ENCODE data around the gene GNPDA2. TPM values are rescaled to one million over a fixed set of nuclear protein-coding genes. Genes with fewer than 3 reads are reported as not detected.
A peak's percentile ranks its signal among the peaks of the same experiment; 100 is the strongest.
"Not testable (repeated sequence)": the region's sequence is repeated elsewhere in the genome, so short reads cannot be mapped to it uniquely, and the experiment has no call there.

GNPDA2 gene
- total RNA-seq, 1 donor from 2014 or later = 10.1 TPM

GRCh38 chr4:44736900-44737299 lies 10.5 kb upstream of the GNPDA2 start:
- H3K9me3 Mint-ChIP-seq = no peaks in the 10 kb centered on the region
- no peak for DNase-seq (ENCODE audit: extremely low spot score, unreplicated experiment)
- no peak for TF ChIP-seq CTCF (conservative IDR thresholded peaks at IDR 0.05)
- H3K27me3 Mint-ChIP-seq = peaks cover 7% of the 10 kb centered on the region
- H3K4me1 Mint-ChIP-seq (ENCODE audit: unreplicated experiment) = no peaks in the 10 kb centered on the region
- H3K4me3 Mint-ChIP-seq = no peak overlapping the region
- H3K27ac Mint-ChIP-seq = no peak overlapping the region
- no peaks in the 10 kb centered on the region for H3K36me3 Mint-ChIP-seq

GRCh38 chr4:44728694-44729093 lies 2.3 kb upstream of the GNPDA2 start:
- H3K4me1 Mint-ChIP-seq (ENCODE audit: unreplicated experiment); H3K27me3 Mint-ChIP-seq; H3K36me3 Mint-ChIP-seq; H3K9me3 Mint-ChIP-seq; DNase-seq (ENCODE audit: extremely low spot score, unreplicated experiment); H3K4me3 Mint-ChIP-seq; H3K27ac Mint-ChIP-seq: not testable (repeated sequence)

- no peak for TF ChIP-seq CTCF (conservative IDR thresholded peaks at IDR 0.05)
- no peak for DNase-seq (ENCODE audit: extremely low spot score, unreplicated experiment)
- H3K9me3 Mint-ChIP-seq = no peaks in the 10 kb centered on the region
- no peak overlapping the region for H3K27ac Mint-ChIP-seq
- peak overlapping the region; percentile 88 for H3K4me3 Mint-ChIP-seq
- H3K4me1 Mint-ChIP-seq (ENCODE audit: unreplicated experiment) = peaks cover 11% of the 10 kb centered on the region
- peaks cover 4% of the 10 kb centered on the region for H3K27me3 Mint-ChIP-seq
- no peaks in the 10 kb centered on the region for H3K36me3 Mint-ChIP-seq
Measured at GRCh38 chr4:44727471-44727870, 1.1 kb upstream of the GNPDA2 start.

- H3K4me3 Mint-ChIP-seq = peak overlapping the region; percentile 88
- no peaks in the 10 kb centered on the region for H3K9me3 Mint-ChIP-seq
- peaks cover 4% of the 10 kb centered on the region for H3K27me3 Mint-ChIP-seq
- no peak for DNase-seq (ENCODE audit: extremely low spot score, unreplicated experiment)
- peaks cover 17% of the 10 kb centered on the region for H3K4me1 Mint-ChIP-seq (ENCODE audit: unreplicated experiment)
- no peak for TF ChIP-seq CTCF (conservative IDR thresholded peaks at IDR 0.05)
- H3K36me3 Mint-ChIP-seq = peaks cover 4% of the 10 kb centered on the region
- H3K27ac Mint-ChIP-seq = peak overlapping the region; percentile 65
Measured at GRCh38 chr4:44725726-44726037, 674 bp downstream of the GNPDA2 start.

GRCh38 chr4:44725166-44725565 lies 1.2 kb downstream of the GNPDA2 start:
- H3K4me1 Mint-ChIP-seq (ENCODE audit: unreplicated experiment) = peaks cover 17% of the 10 kb centered on the region
- no peaks in the 10 kb centered on the region for H3K27me3 Mint-ChIP-seq
- H3K4me3 Mint-ChIP-seq = peak overlapping the region; percentile 88
- no peak for DNase-seq (ENCODE audit: extremely low spot score, unreplicated experiment)
- H3K27ac Mint-ChIP-seq = peak overlapping the region; percentile 65
- H3K36me3 Mint-ChIP-seq = peaks cover 4% of the 10 kb centered on the region
- no peaks in the 10 kb centered on the region for H3K9me3 Mint-ChIP-seq
- TF ChIP-seq CTCF (conservative IDR thresholded peaks at IDR 0.05) = no peak

GRCh38 chr4:44722001-44722400 lies 4.4 kb downstream of the GNPDA2 start:
- no peak for TF ChIP-seq CTCF (conservative IDR thresholded peaks at IDR 0.05)
- no peak for DNase-seq (ENCODE audit: extremely low spot score, unreplicated experiment)
- Mint-ChIP-seq H3K27me3 (no peaks in the 10 kb centered on the region), H3K4me1 (ENCODE audit: unreplicated experiment) (peaks cover 17% of the 10 kb centered on the region), H3K36me3 (peaks cover 4% of the 10 kb centered on the region), H3K9me3 (no peaks in the 10 kb centered on the region), H3K4me3 (no peak overlapping the region), H3K27ac (no peak overlapping the region)
